ENCODE results near the gene GPC6.

DNA sequence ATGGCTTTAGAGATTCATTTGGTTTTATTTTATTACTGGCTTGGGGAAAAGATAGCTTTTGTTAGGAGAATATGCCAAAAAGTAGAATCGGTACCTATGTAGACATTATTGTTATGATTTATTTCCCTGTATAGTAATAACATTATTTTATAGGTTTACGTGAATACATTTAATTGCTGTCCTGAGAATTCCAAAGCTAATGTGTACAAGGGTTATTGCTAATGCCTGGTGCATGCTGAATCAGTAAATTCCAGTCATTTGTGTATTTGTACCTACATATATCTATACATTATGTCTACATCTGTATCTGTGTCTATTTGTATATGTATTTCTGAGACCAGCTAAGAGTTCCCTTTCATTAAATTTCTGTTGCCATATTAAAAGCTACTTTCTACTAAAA lies 550.9 kb downstream of the GPC6 start:
- TF ChIP-seq POLR2AphosphoS5 (IDR thresholded peaks at IDR 0.05) = no peak
- TF ChIP-seq, protein P1, sequence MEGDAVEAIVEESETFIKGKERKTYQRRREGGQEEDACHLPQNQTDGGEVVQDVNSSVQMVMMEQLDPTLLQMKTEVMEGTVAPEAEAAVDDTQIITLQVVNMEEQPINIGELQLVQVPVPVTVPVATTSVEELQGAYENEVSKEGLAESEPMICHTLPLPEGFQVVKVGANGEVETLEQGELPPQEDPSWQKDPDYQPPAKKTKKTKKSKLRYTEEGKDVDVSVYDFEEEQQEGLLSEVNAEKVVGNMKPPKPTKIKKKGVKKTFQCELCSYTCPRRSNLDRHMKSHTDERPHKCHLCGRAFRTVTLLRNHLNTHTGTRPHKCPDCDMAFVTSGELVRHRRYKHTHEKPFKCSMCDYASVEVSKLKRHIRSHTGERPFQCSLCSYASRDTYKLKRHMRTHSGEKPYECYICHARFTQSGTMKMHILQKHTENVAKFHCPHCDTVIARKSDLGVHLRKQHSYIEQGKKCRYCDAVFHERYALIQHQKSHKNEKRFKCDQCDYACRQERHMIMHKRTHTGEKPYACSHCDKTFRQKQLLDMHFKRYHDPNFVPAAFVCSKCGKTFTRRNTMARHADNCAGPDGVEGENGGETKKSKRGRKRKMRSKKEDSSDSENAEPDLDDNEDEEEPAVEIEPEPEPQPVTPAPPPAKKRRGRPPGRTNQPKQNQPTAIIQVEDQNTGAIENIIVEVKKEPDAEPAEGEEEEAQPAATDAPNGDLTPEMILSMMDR (IDR thresholded peaks at IDR 0.05) = no peak
